ENCODE results near the gene ING5.

DNA sequence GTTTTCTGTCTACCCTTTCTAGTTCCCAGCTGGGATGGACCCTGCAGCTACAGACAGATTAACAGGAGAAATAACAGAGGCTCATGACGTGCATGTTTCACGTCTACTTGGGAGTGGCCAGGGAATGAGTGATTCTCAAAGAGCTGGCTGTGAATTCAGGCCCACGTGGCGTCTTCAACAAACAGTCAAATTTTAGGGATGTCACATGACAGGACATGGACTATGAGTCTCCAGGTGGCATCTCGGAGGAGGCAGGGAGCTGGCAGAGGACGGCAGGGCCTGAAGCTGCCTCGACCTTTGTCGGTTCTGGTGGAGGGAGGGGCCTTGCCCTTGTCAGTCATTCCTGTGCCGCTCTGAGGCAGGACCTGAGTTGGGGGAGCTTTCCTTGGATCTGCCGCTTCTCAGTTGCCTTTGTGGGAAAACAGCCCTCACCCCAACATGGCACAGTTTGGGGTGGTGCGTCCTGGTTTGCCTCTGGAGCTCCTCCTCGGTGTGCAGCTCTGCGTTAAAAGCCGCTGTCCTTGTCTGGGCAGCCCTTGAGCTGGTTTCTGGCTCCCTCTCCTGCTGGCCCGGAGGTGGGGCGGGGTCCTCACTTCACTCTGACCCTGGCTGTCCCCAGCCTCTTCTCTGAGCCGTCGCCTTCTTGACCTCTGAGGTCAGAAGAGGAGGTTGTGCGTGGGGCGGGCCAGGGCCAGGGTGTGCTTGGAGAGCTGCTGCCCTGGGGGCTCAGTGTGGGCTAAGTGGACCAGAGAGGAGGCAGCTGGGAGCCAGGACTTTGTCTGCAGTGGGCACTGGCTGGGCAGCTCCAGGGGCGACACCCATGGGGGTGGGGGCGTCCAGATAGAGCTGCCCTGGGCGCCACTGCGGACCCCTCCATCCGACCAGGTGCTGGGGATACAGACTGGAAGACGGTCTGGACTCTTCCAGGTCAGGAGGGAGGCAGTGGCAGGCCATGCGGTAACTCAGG is 62.7 kb downstream of the ING5 start:
- TF ChIP-seq, protein P1, sequence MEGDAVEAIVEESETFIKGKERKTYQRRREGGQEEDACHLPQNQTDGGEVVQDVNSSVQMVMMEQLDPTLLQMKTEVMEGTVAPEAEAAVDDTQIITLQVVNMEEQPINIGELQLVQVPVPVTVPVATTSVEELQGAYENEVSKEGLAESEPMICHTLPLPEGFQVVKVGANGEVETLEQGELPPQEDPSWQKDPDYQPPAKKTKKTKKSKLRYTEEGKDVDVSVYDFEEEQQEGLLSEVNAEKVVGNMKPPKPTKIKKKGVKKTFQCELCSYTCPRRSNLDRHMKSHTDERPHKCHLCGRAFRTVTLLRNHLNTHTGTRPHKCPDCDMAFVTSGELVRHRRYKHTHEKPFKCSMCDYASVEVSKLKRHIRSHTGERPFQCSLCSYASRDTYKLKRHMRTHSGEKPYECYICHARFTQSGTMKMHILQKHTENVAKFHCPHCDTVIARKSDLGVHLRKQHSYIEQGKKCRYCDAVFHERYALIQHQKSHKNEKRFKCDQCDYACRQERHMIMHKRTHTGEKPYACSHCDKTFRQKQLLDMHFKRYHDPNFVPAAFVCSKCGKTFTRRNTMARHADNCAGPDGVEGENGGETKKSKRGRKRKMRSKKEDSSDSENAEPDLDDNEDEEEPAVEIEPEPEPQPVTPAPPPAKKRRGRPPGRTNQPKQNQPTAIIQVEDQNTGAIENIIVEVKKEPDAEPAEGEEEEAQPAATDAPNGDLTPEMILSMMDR (IDR thresholded peaks at IDR 0.05), result no peak
- no peak for TF ChIP-seq POLR2AphosphoS5 (IDR thresholded peaks at IDR 0.05)
